Subcutaneous adipose tissue (tissue), 4 donors: ENCODE results near the gene KCNAB3. TPM values are rescaled to one million over a fixed set of nuclear protein-coding genes. Genes with fewer than 3 reads are reported as not detected.

Experiments
- total RNA-seq, 4 donors: library from RNA; depleted of rRNA; stranded (reverse); fragments of >200 nt; gene quantifications; one replicate each; pipeline ENCODE4 v1.1.0, GENCODE V29; 2016
- TF ChIP-seq, protein P1 (sequence below): fragments of 450-650 bp; IDR thresholded peaks from one replicate; pipeline ENCODE4 v1.5.1; 2016; ENCODE audit warnings: low read depth, mild to moderate bottlenecking, control low read depth, antibody characterized with exemption, moderate library complexity

The KCNAB3 gene
- total RNA-seq, 4 donors from 2014 or later, result 0.44 to 2.8 (median 0.51) TPM; not detected in 1

GRCh38 chr17:7922269-7922844 is 7.3 kb downstream of the KCNAB3 start:
- TF ChIP-seq, protein P1, sequence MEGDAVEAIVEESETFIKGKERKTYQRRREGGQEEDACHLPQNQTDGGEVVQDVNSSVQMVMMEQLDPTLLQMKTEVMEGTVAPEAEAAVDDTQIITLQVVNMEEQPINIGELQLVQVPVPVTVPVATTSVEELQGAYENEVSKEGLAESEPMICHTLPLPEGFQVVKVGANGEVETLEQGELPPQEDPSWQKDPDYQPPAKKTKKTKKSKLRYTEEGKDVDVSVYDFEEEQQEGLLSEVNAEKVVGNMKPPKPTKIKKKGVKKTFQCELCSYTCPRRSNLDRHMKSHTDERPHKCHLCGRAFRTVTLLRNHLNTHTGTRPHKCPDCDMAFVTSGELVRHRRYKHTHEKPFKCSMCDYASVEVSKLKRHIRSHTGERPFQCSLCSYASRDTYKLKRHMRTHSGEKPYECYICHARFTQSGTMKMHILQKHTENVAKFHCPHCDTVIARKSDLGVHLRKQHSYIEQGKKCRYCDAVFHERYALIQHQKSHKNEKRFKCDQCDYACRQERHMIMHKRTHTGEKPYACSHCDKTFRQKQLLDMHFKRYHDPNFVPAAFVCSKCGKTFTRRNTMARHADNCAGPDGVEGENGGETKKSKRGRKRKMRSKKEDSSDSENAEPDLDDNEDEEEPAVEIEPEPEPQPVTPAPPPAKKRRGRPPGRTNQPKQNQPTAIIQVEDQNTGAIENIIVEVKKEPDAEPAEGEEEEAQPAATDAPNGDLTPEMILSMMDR, result no peak

GRCh38 chr17:7916808-7917207 is 12.8 kb downstream of the KCNAB3 start:
- TF ChIP-seq, protein P1, result no peak

DNA sequence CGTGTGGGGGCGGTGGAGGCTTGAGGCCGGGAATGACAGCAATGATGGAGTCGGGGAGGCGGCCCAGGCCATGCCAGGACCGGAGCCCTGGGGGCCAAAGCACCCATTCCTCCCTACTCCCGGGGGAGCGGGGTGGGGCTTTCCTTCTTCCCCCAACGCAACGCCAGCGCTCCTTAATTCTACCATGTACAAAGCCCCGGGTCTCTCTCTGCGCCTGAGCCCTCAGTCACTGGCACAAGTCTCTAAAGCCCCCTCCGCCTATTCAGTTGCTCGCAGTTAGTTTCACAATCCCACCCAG is 13.3 kb downstream of the KCNAB3 start:
- TF ChIP-seq, protein P1, result no peak

GRCh38 chr17:7915611-7916384 is 13.9 kb downstream of the KCNAB3 start, which contains the start of gene RNF227:
Gene RNF227 (minus strand): TSS chr17:7916289. CDS start chr17:7916195, 94 bp downstream.
- TF ChIP-seq, protein P1, result no peak

GRCh38 chr17:7915179-7915610 is 14.5 kb downstream of the KCNAB3 start:
- TF ChIP-seq, protein P1, result no peak

DNA sequence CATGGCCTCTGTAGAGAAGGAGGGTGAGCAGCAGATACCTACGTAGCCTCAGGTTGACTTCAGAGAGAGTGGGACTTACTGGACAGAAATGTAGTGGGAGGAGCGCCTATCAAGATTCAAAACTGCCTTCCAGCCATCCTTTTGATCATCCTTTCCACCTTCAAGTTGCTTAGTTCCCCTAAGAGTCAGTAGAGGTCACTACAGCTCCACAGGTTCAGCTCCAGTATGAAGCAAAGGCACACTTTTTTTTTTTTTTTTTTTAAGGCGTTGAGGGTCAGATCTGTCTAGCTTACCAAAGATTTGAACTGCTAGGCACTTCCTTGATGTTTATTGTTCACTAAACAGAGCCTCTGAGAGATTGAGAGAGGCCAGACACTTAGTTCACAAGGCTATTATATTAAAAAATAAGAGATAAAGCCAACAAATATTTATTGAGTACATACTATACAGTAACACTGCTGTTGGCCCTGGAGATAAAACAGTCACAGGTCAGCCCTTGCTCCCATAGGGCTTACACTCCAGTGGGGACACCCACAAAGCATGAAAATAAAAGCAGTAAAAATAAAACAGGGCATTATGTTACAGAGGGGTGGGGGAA is 16.6 kb downstream of the KCNAB3 start:
- TF ChIP-seq, protein P1, result no peak

GRCh38 chr17:7911116-7911515 is 18.5 kb downstream of the KCNAB3 start:
- TF ChIP-seq, protein P1, result no peak
